ENCODE data around the gene SENP7. TPM values are rescaled to one million over a fixed set of nuclear protein-coding genes. Genes with fewer than 3 reads are reported as not detected.

The SENP7 gene
- total RNA-seq, 1 donor from 2014 or later = 59.1 TPM

GRCh38 chr3:101329016-101329673 is 183.9 kb downstream of the SENP7 start:
- no peaks in the 10 kb centered on the region for H3K27me3 Mint-ChIP-seq (ENCODE audit: low read depth)

GRCh38 chr3:101325393-101326134 is 187.4 kb downstream of the SENP7 start:
- Mint-ChIP-seq H3K27ac (no peak overlapping the region), H3K4me3 (no peak overlapping the region), H3K9me3 (no peaks in the 10 kb centered on the region), H3K27me3 (ENCODE audit: low read depth) (no peaks in the 10 kb centered on the region), H3K36me3 (peaks cover 19% of the 10 kb centered on the region), H3K4me1 (peaks cover 12% of the 10 kb centered on the region)
- DNase-seq (ENCODE audit: low spot score in 2 of 2, unreplicated experiment in 2 of 2) = no peak
- no peak for TF ChIP-seq CTCF (IDR thresholded peaks at IDR 0.05; ENCODE audit: unreplicated experiment)

More at GRCh38 chr3:101329016-101329673, 183.9 kb downstream of the SENP7 start:
- H3K36me3 Mint-ChIP-seq = peaks cover 23% of the 10 kb centered on the region
- no peak for TF ChIP-seq CTCF (IDR thresholded peaks at IDR 0.05; ENCODE audit: unreplicated experiment)
- peaks cover 3% of the 10 kb centered on the region for H3K4me1 Mint-ChIP-seq
- no peak overlapping the region for H3K27ac Mint-ChIP-seq
- H3K4me3 Mint-ChIP-seq = no peak overlapping the region
- H3K9me3 Mint-ChIP-seq = no peaks in the 10 kb centered on the region
- DNase-seq (ENCODE audit: low spot score in 2 of 2, unreplicated experiment in 2 of 2) = no peak

GRCh38 chr3:101320475-101320874 is 192.5 kb downstream of the SENP7 start, which contains the start of gene IMPG2:
Gene IMPG2 (minus strand): TSS chr3:101320575. CDS start chr3:101320372, 203 bp downstream.
- Mint-ChIP-seq H3K4me3 (no peak within 1 kb of the TSS), H3K4me1 (peaks cover 20% of the 10 kb centered on the region), H3K27me3 (ENCODE audit: low read depth) (no peaks in the 10 kb centered on the region), H3K9me3 (peaks cover 3% of the 10 kb centered on the region), H3K36me3 (no peaks in the 10 kb centered on the region), H3K27ac (peak within 1 kb of the TSS; percentile 22)
- no peak for TF ChIP-seq CTCF (IDR thresholded peaks at IDR 0.05; ENCODE audit: unreplicated experiment)
- DNase-seq (ENCODE audit: low spot score in 2 of 2, unreplicated experiment in 2 of 2) = no peak

DNA sequence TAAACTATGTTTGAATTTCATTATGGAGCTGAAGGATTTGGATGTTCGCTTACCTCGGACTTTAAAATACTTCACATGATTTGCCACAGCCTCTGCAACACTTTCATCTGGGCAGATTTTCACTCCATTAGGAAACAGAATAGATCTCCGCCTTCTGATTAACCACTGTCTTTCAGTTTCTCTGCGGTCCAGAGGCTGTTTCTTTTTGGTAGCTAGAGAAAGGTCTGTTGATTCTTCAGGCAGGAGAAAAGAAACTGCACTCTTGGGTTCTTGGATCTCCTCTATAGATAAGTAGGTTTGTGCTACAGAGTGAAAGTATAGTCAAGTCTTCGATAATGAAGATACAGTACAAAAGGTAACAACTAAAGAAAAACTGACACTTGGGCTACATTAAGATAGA is 193.5 kb downstream of the SENP7 start:
- Mint-ChIP-seq H3K27me3 (ENCODE audit: low read depth) (no peaks in the 10 kb centered on the region), H3K9me3 (peaks cover 7% of the 10 kb centered on the region), H3K36me3 (peaks cover 4% of the 10 kb centered on the region), H3K27ac (peak overlapping the region; percentile 11), H3K4me3 (no peak overlapping the region), H3K4me1 (peaks cover 20% of the 10 kb centered on the region)
- TF ChIP-seq CTCF (IDR thresholded peaks at IDR 0.05; ENCODE audit: unreplicated experiment) = no peak
- no peak for DNase-seq (ENCODE audit: low spot score in 2 of 2, unreplicated experiment in 2 of 2)

DNA sequence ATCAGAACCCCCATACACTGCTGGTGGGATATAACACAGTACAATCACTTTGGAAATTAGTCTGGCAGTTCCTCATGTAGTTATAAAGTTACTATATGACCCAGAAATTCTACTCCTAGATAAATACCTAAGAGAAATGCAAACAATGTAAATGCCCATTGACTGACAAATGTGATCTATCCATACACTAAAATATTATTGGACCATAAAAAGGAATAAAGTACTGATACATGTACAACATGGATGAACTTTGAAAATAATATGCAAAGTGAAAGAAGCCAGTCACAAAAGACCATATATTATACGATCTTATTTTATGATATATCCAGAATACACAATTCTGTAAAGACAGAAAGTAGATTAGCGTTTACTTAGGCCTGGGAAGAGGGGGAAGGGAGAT is 200.5 kb downstream of the SENP7 start:
- Mint-ChIP-seq H3K27me3 (ENCODE audit: low read depth) (no peaks in the 10 kb centered on the region), H3K27ac (peak overlapping the region; percentile 30), H3K4me1 (peaks cover 28% of the 10 kb centered on the region), H3K9me3 (peaks cover 38% of the 10 kb centered on the region), H3K4me3 (no peak overlapping the region), H3K36me3 (peaks cover 32% of the 10 kb centered on the region)
- TF ChIP-seq CTCF (IDR thresholded peaks at IDR 0.05; ENCODE audit: unreplicated experiment) = no peak
- no peak for DNase-seq (ENCODE audit: low spot score in 2 of 2, unreplicated experiment in 2 of 2)

Data from mesothelial cell of epicardium (in vitro differentiated cells).